Measurements from ENCODE around the gene SHB.

DNA sequence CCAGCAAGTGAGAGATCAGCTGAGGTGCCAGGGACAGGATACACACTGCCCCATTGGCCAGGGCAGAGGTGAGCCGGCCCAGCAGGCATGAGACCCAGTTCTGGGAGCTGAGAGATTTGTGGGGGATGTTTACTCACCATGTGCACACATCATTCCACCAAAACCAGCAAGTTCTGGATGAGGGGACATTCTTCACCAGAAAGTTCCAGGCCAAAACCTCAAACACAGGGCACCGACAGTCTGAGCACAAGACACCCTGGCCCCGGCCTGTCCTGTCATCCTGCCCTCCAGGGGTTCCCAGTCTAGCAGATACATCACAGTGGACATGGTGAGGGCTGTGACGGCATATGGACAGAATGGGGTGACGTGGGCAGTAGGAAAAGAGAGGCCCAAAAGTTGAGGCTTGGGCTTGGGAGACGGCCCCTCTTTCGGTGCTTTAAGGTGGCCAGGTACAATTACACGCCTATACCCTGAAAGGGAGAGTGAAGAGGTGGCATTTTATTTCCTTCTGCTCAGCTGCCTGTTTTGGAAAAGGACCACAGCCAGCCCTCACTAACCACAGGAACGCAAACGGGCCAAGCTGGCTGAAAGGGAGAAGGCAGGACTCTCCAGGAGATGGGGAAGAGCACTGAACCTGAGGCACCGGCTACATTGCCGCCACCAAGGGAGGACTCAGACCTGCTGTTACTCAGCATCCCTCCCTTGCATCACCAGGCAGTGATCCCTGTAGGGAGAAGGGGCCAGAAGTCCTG lies 64.0 kb downstream of the SHB start:
- TF ChIP-seq CTCF (conservative IDR thresholded peaks at IDR 0.05), result no peak
- no peak for TF ChIP-seq EZH2 (IDR thresholded peaks at IDR 0.05; ENCODE audit: low read depth)
